Activated CD4-positive, alpha-beta T cell treated with anti-CD3 and anti-CD28 coated beads for 1 hour (primary cell): ENCODE results near the gene SNX15.
"Not testable (repeated sequence)": the region's sequence is repeated elsewhere in the genome, so short reads cannot be mapped to it uniquely, and the experiment has no call there.

ENCODE experiments used
- DNase-seq: peaks from one replicate; pipeline ENCODE4 v3.0.0-alpha.2; 2020

The SNX15 gene, protein sequence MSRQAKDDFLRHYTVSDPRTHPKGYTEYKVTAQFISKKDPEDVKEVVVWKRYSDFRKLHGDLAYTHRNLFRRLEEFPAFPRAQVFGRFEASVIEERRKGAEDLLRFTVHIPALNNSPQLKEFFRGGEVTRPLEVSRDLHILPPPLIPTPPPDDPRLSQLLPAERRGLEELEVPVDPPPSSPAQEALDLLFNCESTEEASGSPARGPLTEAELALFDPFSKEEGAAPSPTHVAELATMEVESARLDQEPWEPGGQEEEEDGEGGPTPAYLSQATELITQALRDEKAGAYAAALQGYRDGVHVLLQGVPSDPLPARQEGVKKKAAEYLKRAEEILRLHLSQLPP

DNA sequence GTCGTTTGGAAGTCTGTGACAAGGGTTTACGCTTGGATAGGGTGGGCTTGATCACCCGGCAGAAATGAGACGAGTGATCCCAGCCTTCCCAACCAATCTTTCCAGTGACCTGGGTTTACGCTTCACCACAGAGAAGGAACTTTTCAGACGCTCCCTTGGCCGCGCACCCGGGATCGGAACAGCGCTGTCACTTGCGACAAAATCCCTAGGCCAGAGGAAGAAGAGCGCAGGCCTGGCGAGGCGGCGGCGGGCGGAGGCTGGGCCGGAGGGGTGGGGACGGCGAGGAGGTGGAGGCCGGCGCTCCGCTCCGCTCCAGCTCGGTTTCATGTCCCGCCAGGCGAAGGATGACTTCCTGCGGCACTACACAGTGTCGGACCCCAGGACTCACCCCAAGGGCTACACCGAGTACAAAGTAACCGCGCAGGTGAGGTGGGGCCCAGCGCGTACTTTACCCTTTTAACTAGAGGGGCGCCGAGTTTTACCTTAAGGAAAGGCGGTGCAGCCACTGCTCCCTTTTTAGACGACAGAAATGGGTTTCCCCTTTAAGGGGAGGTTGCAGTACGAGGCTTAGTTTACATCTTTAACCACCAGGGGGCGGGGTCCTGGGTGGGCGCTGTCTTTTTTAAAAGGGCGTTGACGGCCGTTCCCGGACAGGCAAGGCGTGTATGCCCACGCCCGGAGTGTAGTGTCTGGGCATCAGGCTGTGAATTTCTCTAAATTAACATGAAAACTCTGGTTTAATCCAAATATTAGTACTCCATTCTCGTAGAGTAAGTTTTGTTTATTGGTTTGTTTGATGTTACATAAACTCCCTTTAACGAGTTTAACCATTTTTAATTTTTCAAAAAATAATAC is at the start of gene SNX15:
Gene SNX15 (plus strand): TSS at position 227 of the 855 bp plus-strand sequence. CDS start 99 bp downstream, at position 326.
- DNase-seq, result peak; percentile 80

DNA sequence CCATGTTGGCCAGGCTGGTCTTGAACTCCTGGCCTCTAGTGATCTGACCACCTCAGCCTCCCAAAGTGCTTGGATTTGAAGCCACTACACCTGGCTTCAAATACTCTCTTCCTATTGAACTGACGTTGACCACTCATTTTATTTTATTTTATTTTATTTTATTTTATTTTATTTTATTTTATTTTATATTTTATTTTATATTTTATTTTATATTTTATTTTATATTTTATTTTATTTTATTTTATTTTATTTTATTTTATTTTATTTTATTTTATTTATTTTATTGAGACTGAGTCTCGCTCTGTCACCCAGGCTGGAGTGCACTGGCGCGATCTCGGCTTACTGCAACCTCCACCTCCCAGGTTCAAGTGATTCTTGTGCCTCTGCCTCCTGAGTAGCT is 43.9 kb upstream of the SNX15 start:
- DNase-seq, result not testable (repeated sequence)

DNA sequence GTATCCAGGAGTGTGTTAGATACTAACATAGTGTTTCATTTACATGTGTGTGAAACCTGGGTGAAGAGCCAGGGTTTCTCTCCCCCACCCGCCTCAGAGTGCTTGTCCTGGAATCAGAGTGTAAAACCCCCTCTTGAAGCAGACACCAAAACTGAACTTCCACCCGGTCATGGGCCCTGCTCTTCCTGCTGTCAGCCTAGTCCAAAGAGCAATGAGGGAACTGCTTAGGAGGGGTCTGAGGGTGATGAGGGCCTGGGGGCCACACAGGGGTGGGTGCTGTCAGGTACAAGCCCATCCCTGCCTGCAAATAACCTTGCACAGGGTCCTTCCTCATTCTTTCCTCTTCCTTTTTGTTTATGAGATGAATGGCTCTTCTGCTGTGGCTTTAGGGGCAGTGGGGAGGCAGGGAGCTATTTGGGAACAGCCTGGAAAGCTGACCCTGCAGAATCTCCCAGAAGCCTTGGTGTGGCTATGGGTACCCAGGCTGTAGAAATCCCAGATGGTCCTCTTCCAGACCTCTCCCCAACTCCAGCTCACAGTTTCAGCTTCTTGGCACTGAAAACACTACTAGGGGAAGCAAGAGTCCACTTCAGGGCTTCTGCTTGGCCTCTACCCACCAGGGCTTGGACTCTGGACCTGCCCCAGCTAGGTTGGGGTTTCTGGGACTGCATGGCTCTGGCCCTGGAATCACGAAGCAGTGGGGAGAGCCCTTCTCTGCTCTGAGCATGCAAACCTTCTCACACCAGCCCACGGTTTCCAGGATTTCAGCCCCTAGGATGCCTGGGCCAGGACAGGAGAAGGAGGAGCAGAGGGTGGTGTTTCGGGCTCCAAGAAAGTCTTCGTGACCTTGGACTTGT is 39.0 kb upstream of the SNX15 start:
- DNase-seq, result no peak

DNA sequence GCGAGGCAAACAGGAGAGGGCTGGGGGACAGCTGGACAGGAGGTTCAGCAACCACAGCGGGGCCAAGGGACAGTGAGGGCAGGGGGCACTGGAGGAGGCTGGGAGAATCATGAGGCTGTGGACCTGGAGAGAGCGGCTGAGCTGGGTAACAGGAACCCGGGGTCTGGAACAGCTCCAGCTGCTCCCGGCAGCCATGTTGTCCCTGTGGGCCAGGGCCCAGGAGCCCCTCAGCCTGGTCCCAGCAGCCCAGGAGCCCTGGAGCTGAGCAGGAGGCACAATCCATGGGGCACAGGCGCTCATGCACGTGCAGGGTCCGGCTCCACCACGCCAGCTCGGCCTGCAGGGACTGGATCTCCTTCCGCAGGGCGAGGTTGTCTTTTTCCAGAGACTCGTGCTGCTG is 37.8 kb upstream of the SNX15 start:
- no peak for DNase-seq

DNA sequence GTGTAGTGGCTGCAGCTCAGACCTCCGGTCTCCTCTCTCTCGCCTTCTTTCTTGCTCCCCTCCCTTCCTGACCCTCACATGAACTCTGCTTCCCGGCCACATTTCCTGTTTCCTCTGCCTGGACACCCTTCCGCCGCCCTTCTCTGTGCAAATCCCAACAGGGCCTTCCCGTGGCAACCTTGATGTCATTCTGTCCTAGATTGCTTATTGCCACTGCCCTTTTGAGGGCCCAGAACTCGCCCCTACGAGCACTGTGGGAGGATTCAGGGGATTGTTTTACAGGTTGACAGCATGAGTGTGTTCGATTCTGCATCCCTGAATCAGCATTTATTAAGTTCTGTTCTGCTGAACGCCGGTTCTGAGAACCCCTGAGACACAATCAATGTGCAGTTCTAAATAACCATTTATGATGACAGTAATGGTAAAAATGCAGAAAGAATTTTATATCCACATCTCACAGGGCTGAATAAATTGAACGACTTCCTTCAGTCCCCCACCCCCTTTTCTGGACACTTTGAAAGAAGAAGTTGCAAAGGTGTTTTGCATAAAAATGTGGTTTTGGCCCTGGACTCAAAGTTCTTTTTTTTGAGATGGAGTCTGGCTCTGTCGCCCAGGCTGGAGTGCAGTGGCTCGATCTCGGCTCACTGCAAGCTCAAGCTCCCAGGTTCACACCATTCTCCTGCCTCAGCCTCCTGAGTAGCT is 36.9 kb upstream of the SNX15 start:
- no peak for DNase-seq

DNA sequence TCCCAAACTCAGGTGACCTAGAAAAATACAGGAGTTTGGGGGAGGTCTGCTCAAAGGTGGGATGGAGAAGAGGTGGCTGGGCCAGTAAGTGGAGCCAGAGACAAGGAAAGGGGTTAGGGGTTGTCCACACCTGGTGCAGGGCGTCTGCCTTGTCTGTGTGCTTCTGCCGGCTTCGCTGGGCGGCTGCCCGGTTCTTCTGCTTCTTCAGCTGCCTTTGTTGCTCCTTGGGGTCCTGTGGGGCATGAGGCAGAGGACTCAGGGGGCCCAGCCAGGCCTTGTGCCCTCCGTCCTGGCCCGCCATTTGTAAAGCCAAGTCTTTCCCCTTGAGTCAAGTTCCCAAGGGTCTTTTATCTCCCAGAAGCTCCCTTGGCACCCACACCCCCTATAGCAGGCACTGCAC is 32.9 kb upstream of the SNX15 start:
- DNase-seq, result no peak

DNA sequence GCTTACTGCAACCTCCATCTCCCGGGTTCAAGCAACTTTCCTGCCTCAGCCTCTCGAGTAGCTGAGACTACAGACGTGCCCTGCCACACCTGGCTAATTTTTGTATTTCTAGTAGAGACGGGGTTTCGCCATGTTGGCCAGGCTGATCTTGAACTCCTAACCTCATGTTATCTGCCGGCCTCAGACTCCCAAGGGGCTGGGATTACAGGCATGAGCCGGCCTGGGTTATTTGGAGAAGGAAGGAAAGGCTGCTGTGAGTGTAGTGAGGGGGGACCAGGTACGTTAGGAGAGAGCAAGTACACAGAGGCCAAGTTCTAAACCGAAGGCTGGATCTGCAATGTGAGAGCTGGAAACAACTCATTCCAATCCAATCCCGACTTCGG is 30.9 kb upstream of the SNX15 start:
- DNase-seq, result no peak

DNA sequence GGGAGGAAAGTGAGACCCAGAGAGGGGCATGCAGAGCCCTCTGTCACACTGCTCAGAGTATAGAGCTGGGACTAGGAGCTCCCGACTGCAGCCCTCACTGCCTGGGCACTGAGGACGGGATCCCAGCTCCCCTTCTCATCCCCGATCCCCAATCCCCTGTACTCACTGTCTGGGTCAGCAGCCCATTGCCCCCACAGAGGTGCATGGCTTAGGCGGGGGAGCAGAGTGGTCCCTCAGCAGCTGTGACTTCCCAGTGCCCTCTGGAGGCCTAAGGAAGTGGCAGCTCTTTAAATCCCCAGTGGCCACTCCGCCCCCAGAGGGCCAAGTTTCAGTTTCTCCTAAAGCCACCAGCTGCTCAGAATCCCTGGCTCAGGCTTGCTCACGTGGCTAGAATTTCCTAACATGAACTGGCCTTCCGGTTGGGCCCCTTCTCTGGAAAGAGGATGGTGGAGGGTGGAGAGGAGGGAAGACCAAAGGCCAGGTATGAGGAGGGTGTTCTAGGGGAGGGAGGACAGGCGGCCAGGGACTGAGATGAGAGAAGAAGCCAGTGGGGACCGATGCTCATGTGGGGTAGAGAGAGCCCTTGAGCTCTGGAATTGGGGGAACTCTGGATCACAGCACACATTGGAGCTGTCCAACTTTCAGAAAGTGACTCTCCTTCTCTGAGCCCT is 30.4 kb upstream of the SNX15 start, which contains the start of gene BATF2:
Gene BATF2 (minus strand): TSS at position 262 of the 671 bp plus-strand sequence. CDS start 57 bp downstream, at position 205.
- DNase-seq, result no peak

DNA sequence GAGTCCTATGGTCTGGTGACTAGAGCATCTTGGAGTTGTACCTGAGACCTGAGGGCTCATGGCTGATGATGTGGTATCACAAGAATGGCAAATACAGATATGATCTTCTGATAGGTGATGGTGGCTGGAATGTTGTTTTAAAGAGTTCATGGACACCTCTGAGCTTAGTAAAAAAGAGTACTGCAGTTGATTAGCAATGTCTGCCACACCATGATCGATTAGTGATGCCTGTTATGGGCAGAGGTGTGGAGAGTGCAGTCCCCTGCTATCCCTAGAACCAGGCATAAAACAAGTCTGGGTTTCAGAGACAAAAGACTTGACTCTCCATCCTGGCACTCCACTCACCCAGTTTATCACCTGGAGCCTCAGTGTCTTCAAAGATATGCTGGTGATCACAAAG is 29.1 kb upstream of the SNX15 start:
- DNase-seq, result no peak

DNA sequence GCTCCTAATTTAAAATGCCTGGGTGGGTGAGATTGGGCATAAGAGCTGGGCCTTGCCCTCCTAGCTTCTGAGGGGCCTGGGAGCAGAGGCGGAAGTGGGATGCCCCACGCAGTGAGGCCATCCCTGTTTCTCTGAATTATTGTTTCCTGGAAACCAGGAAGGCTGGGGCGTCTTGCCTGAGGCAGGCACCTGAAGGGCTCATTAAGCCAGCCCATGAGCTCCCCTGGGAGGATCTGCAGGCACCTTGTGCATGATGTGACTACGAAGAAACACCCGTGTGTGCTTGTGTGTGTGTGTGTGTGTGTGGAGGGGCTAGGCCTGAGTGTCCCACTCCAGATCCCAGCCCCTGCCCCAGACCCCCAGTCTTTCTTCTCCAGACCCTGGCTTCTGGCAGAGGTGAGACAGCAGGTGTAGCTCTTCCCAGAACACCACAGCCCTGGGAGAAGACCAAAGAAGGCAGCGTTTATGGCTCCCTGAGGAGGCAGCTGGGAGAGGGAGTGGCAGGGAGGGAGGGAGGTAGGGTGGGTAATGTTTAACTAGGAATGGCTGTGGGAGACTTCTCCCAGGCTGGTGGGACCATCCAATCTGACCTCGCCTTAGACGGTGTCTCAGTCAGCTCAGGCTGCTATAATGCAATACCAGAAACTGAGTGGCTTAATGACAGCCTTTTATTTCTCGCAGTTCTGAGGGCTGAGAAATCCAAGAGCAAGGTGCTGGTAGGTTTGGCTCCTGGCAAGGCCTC is 28.4 kb upstream of the SNX15 start:
- DNase-seq, result no peak

DNA sequence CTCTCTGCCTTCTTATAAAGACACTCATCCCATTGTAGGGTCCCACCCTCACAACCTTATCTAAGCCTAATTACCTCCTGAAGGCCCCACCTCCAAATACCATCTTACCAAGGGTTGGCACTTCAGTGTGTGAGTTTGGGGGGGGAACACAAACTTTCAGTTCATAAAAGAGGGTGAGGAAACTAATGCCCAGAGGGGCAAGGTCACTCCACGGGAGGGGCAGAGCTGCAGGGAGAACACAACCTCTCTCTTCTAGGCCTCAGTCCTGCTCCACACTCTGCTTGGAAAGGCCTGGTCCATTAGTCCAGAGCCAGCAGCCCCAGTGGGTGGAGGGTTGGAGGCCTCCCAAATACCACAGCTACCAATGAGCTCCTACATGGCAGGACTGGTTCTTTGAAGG is 27.8 kb upstream of the SNX15 start:
- no peak for DNase-seq

DNA sequence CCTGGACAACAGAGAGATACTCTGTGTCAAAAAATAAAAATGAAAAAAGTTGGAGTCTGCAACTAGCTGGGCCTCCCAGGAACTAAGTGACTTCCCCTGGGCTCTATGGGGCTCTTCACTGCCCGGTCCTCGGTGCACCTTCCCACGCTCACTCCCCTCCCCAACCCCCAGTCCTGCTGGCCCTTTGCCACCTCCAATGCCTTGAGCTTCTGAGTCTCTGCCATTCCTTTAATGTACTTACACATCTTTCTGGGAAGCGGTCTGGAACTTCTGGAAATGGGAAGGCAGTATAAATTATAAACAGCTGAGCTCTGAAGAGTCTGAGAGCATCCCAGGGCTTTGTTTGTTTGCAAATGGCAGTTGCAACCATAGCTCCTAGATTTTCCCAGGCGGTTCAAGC is 24.5 kb upstream of the SNX15 start:
- no peak for DNase-seq

DNA sequence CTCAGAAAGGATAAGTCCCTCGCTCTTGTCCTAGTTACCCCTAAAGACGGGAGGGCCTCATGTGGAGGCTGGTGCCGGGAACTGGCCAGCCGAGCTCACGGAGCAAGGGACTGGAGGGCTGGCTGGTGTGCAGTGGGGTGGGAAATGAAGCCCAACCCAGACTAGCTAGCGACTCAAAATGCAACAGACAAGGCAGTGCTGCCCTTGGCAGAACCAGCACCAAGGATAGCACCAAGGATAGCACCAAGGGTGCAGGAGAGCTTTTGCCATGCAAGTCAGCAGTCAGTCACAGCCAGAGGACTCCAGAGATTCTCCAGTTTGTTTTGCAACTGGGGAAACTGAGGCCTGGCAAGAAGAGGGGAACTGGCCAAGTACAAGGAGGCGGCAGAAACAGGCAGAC is 24.0 kb upstream of the SNX15 start:
- DNase-seq, result no peak

DNA sequence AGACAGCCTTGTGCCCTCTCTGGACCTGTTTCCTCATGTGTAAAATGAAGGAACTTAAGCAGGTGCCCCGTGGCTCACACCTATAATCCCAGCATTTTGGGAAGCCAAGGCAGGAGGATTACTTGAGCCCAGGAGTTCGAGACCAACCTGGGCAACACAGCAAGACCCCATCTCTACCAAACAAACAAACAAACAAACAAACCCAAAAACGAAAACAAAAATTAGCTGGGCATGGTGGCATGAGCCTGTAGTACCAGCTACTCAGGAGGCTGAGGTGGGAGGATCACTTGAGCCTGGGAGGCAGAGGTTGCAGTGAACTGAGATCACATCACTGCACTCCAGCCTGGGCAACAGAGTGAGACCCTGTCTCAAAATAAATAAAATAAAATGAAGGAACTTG is 23.3 kb upstream of the SNX15 start:
- DNase-seq, result not testable (repeated sequence)

DNA sequence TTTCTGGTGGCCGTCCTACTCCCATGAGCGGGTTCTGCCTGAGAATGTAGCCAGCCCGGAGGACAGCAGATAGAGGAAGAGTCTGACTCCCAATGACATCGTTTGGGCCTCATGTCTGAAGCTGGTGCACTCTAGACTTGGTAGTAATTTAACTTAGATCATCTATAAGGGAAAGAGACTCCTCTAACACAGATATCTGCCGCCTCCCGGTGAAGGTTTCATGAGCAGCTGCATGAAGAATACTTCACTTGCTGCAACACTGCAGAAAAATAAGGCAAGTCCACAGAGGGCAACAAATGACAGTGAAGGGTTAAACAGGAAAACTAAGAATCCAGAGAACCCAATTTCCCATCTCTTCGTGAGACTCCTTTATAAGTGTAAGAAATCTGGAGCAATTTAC is 19.2 kb upstream of the SNX15 start:
- no peak for DNase-seq

DNA sequence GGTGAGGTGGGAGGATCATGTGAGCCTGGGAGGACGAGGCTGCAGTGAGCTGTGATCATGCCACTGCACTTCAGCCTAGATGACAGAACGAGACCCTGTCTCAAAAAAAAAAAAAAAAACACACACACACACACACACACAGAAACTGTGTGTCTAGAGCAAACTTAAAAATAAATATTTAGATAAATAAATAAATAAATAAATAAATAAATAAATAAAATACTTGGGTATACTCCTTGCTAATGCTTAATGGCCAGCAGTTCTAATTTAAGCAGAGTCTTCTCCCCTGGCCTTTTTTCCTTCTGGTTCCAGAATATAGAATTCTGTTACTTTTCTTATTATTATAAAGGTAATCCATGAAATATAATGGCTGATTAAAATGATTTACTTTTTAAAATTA is 18.4 kb upstream of the SNX15 start:
- no peak for DNase-seq

DNA sequence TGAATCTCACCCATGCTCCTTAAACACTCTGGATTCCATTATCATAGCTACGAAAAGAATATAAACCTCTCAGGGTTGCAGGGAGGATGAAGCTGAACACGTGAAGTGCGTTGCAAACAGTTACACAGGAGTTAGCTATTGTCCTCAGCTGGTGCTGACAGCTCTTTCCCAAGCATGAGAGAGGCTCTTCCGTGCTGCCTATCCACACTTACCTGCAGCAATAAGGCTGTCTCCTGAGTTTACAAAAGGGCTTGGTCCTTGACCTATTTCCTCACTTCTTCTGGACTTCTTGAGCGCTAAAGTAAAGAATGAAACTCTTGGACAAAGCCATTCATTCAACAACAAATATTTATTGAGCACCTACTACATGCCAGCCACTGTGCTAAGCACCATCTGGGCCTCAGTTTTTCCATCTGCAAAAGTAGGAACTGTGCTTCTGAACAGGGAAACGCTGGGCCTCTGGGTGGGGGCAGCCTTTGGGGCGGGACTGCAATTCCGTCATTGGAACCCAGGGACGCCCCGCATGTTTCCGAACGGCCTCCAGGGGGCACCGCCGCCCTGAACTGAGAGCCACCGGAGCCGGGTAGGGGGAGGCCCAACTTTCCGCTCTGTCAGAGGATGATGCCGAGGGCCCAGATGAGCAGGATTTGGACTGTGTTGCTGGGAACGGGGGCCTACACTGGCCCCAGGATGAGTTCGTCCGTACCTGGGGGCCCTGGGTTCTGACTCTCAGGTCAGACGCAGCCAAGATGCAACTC is 13.9 kb upstream of the SNX15 start:
- peak; percentile 85 for DNase-seq

DNA sequence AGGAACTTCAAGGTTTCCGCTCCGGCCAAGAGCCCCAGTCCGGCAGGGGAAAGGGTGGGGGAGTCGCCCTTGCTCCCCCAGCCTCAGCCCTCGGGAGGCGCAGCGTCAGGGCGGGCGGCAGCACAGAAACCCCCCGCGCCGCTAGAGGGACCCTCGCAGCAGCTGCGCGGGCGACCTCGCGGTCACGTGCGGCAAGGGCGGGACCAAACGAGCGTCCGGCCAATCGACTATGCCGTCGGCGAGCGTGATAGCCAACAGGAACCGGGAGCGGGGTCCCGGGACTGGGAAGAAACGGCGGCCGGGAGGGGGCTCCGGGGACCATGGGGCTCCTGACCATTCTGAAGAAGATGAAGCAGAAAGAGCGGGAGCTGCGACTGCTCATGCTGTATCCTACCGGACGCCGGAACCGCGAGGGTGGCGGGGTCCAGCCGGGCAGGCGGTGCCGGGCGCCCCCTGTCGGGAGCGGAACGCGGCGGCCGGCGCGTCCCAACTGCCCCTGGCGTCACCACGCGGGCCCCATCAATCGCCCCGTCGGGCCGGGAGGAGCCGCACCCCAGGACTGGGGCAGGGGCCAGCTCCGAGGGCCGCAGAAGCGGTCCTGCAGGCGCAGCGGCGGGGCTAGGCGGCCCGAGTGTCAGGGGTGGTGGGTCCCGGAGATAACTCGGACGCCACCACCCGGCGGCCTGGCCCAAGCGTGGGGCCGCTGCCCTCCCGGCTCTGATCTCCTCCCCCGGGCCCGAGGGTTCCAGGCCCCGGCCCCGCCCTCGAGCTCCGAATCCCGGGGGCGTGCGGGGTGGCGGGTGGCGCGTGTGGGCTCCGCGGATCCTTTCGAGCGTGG is 13.1 kb upstream of the SNX15 start, which contains the start of gene ARL2:
Gene ARL2 (plus strand): TSS at position 273 of the 838 bp plus-strand sequence. CDS start 48 bp downstream, at position 321.
- peak; percentile 75 for DNase-seq

DNA sequence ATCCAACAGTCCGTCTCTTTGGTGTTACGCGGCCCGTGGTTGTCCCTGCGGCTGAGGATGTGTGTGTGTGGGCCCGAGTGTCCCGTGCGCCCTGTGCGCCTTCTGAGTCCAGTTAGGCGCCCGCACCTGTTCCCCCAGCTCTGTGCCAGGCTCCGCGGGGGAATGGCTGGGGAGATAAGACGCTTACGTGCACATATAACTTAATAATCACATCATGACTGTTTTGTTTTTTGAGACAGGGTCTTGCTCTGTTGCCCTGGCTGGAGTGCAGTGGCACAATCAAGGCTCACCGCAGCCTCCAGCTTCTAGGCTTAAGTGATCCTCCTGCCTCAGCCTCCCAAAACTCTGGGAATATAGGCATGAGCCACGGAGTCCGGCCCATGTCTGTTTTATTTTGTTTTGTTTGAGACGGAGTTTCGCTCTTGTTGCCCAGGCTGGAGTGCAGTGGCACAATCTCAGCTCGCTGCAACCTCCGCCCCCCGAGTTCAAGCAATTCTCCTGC is 12.5 kb upstream of the SNX15 start:
- no peak for DNase-seq
